Fibroblast of skin of abdomen (primary cell): ENCODE data around the gene EXOC4.
A peak's percentile ranks its signal among the peaks of the same experiment; 100 is the strongest.
"Not testable (repeated sequence)": the region's sequence is repeated elsewhere in the genome, so short reads cannot be mapped to it uniquely, and the experiment has no call there.

Experiments used
- DNase-seq: peaks from one replicate; pipeline ENCODE4 v3.0.0-alpha.2; 2013

The EXOC4 gene

DNA sequence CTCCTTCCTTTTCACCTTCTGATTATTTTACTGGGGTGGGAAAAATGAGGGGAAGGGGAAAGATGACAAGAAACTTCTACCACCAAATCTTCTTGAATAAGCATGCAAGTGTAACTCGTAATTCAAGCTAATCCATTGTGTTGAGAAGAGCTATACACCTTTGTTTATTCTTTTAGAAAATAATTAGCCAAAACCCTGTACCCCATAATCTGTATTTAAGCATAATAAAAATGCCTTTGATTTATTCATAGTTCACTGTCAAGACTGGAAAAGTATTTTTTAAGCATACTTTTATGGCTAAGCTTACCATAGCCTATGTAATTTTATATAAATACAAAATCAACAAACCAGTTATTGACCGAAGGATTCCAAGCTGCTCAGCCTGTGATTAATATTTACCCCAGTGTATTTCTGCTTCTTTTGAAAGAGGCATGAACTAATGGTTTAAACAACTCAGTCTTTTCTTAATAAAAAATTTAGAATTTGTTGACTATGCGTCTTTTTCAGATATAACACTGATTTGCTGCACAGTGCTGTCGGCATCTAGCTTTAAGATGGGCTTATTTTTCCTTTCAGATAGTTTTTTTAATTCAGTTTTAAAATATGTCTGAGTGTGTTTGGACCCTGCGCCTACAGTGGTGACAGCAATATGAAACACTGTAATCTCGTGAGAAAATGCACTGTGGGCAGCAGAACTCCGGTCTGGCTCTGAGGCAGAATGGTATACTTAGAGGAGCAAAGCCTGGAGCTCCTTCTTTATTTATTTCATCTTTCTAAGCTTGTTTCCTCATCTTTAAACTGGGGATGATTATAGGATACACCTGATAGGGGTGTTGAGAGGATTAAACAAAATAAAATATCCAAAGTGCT, 635.4 kb downstream of the EXOC4 start:
- no peak for DNase-seq

DNA sequence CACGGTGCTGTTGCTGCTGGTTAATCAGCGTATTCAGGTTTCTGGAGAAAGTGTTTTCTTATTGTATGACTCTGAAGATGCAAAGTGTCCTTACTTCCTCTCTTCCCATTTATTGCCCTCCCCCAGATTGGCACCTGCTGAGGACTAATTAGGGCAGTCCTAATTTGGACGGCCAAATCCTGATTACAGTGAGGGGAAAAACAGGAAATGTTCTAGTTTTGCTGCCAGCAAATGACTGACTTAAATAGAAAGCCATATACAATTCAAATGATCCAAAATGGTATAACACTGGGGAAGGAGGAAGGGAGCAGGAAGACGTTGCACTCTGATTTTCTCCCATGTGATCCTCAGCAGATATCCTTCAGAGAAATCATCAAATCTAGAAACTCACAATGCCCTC, 651.9 kb downstream of the EXOC4 start:
- DNase-seq: no peak

DNA sequence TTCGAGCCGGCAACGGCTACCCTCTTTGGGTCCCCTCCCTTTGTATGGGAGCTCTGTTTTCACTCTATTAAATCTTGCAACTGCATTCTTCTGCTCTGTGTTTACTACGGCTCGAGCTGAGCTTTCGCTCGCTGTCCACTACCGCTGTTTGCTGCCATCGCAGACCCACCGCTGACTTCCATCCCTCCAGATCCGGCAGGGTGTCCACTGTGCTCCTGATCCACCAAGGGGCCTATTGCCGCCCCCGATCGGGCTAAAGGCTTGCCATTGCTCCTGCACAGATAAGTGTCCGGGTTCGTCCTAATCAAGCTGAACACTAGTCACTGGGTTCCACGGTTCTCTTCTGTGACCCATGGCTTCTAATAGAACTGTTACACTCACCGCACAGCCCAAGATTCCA, 653.7 kb downstream of the EXOC4 start:
- DNase-seq: not testable (repeated sequence)

DNA sequence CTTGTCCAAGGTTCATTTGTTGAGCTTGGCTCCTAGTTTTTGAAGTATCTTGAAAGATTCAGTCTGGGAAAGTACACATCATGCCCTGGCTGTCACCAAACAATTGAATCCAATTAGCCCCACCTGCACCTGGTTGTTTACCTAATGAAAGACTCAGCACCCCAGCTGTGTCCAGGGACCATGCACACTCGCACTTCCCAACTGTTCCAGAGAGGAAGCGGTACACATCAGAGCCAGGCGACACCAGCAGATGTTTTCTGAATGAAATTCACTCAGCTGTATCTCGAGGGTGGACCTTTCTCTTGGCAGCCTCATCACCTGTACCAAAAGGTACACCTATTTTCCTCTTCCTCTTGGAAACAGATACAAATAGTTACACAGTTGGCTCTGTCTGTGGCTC, 657.9 kb downstream of the EXOC4 start:
- no peak for DNase-seq

DNA sequence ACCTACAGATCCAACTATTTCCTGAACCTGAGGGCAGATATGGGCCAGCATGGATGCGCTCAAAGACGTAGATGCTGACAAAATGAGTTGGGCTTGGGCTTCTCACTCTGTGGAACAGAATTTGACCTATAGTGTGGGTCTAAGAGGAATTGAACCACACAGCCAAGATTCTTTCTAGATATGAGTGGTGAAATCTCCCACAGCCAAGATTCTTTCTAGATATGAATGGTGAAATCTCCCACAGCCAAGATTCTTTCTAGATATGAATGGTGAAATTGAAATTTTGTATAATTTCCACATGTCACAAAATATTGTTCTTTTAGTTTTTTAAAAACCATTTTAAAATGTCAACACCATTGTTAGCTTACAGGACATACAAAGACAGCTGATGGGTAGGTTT, 658.8 kb downstream of the EXOC4 start:
- no peak for DNase-seq

DNA sequence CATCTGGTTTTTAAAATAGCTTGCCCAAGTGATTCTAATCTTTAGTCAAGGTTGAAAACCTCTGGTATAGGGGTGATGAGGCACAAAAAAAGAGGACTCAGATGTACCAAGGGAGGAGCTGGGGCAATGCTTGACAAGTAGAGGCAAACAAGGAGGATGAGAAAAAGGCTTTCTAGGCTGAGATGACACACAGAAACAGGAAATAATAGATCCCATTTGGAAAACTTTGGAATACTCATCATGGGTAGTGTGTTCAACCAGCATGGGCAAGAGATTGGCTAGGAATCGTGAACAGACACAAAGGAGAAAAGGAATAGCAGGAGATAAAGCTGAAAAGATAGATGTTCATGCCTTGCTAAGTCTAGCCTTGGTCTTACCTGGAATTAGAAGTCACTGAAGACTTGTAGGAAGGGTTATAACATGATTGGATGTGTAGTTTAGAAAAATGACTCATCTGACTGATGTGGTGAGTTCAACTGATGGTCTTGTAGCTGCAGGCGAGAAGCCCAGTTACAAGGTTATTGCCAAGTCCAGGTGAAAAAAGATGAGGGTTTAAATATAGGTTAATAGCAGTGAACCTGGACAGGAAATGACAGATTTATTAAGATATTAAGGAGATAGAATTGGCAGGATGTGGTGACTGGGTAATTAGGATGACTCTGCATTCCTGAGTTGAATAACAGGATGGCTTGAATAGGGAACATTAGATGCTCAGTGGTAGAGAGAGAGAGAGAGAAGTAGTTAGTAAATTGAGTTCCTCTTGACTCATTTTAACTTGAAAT, 660.2 kb downstream of the EXOC4 start:
- DNase-seq: peak; percentile 57

DNA sequence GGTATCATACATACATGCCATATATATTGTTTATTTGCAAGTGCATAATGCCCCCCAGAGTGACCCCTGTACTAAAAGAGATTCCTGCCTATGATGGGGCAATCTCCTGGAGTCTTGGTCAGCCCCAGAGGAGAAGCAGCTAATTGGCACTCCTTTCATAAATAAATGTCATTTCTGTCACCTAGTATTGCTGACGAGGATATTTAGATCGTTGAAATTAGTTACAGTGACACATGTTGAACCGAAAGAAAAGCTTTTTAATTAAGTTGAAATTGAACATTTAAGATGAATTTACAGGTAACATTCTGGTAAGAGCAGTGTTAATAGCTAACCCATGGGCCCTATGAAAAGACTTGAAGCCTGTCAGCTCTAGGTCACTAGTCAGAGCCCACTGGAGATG, 663.7 kb downstream of the EXOC4 start:
- DNase-seq: no peak

DNA sequence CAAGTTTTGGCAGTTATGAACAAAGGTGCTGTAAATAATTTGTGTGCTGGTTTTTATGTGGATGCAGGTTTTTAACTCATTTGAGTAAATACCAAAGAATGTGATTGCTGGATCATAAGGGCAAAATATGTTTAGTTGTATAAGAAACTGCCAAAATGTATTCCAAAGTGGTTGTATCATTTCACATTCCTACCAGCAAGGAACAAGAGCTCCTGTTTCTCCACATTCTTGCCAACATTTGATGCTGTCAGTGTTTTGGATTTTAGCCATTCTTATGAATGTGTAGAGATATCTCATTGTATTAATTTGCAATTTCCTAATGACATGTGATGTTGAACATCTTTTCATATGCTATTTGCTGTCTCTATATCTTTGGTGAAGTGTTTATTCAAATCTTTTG, 666.9 kb downstream of the EXOC4 start:
- DNase-seq: no peak

DNA sequence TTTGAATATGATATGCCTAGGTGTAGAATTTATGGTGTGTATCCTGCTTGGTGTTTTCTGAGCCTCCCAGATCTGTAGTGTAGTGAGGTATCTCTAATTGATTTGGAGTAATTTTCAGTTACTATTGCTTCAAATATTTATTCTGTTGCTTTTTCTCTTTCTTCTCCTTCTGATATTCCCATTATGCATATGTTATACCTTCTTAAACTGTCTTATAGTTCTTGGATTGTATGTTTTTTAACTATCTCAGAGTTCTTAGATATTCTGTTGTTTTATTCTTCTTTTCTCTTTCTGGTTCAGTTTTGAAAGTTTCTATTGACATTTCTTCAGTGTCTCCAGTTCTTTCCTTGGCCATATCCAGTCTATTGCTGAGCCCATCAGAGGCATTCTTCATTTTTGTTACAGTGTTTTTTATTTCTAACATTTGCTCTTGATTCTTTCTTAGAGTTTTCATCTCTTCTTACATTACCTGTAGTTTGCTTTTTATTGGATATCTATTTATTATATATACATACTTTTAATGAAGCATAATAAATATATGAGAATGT, 668.8 kb downstream of the EXOC4 start:
- no peak for DNase-seq

DNA sequence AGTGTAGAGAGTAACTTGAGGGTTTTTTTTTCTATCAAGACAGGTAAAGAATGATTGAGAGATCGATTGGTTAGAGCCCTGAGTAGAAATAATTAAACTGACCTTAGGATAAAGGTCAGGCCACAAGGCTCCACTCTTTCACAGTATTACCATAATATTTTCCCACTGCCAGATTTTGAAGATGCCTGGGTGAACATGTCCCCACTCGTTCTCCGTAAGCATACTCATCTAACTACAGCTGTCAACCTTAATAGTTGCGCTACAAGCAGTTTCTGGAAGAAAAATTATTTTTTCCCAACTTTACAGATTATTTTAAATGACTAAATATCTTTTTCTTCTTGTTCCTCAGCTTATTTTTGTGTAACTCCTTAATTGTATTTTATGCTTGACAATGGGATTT, 671.1 kb downstream of the EXOC4 start:
- no peak for DNase-seq

DNA sequence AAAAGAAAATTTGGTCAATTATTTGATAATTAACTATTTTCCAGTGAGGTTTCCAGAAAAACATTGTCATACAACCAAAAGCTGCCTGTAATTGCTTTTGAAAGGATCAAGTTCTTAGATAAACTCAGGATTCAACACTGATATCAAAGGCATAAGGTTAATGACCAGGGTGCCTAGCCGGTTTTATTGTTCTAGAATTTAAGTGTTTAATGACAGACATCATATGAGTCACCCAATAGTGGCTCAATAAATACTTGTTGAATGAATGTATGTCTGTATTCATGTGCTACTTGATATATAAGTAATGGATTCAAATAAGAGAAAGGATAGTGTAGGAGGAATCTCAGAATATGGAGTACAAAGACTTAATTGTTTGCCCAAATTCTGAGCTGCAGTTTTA, 678.2 kb downstream of the EXOC4 start:
- no peak for DNase-seq

DNA sequence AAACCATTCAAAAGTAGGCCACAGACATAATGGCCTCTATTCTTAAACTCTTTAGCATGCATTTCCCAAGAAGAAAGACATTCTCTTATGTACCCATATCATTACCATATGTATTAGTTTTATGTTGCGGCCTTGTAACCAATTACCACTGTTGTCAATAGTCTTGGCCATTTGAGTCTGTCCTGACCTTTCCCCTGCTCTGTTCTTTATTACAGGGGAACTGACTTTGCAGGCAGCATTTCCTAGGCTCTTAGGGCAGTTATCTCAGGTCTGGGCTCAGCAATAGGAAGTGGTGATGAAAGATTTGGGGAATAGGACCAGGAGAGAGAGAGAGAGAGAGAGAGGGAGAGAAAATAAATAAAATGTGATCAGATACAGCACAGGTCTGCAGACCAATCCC, 679.7 kb downstream of the EXOC4 start:
- DNase-seq: no peak

DNA sequence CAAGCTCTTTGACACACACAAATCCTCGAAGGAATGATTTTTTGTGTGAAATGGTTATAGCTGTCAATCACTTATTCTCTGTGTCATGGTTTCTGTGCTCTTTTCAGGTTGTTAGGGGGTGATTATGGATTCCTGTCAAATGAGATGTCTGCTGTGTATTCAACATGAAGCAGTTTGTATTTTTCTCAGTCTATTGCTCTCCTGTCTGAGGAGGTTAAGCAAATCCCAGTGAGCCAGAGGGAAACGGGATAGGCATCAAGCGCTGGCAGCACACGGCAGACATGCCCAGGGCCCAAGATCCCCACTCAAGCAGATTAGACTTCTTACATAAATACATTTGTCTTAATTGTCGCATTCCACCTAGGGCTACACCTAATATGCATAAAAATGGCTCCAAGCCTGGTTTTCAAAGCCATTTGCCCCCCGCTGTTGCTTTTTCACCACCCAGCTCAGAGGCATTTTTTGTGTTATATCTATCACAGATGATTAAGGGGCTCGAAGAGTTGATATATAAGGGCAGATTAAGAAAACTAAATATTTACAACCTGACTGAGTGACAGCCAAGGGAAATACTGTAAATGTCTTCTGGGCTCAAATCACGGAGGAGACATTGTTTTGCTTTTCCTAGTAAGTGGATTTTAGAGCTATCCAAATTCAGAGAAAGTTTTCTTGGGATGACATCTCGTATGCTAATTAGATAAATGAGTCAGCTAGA, 681.5 kb downstream of the EXOC4 start:
- DNase-seq: no peak

DNA sequence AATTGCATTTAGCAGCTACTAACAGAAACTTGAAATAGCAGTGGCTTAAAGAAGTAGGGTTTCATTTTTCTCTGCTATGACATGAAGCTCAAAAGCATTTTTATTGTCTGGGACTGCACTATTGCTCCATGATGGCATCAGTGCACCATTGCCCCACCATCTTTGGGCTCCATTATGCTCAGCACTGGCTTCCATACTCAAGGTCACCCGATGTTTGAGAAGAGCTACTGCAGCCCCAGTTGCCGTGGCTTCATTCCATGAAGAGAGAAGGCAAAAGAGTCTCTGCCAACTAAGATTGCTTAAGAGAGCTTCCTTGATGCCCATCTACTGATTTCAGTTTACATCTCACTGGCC, 682.1 kb downstream of the EXOC4 start:
- peak; percentile 12 for DNase-seq

DNA sequence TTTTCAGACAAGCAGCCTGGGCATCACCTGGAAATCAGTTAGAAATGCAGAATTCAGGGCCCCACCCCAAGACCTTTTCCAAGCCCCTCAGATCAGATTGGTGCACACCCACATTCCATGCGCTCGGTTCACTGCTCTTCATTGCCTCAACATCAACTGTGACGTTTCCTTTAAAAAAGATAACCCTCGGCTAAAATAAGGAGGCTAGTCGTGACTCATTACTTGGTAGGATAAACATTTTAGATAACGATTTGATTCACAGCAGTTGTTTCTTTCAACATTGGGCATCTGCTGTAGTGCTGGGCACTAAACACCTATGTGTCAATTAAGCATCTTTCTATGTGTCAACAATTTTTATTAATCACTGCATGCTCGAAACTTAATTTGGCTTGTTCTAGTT, 683.2 kb downstream of the EXOC4 start:
- DNase-seq: no peak

DNA sequence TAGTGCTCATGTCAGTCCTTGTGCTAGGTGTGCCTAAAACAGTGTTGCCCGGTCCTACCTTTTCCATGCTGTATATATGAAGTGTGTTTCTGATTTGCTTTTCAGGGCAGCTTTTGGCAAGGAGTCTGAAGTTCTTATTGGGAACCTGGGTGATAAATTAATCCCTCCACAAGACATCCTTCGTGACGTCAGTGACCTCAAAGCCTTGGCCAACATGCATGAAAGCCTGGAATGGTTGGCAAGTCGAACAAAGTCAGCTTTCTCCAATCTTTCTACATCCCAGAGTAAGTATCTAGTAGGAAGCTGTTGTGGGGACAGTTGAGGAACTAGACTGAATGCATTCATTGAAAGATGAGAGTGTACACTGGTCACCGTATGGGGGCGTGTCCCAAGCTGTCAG, 684.9 kb downstream of the EXOC4 start:
- DNase-seq: no peak

DNA sequence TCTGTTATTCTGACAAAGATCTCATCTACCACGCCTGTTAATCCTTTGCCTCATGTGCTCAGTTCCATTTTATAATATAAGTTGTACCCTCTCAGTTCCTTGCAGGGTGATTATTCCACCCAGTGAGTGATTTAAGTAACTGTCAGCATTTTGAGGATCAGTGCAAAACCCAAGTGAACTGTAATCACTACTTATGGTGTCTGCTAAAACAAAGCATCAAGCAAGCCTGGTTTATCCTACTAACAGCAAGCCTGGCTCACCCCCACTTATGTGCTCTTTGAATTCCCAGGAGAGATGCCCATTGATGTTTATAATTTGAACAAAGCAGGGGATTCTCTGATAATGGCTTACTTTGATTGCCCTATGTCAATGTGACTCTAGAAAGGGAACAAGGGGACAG, 687.5 kb downstream of the EXOC4 start:
- no peak for DNase-seq

DNA sequence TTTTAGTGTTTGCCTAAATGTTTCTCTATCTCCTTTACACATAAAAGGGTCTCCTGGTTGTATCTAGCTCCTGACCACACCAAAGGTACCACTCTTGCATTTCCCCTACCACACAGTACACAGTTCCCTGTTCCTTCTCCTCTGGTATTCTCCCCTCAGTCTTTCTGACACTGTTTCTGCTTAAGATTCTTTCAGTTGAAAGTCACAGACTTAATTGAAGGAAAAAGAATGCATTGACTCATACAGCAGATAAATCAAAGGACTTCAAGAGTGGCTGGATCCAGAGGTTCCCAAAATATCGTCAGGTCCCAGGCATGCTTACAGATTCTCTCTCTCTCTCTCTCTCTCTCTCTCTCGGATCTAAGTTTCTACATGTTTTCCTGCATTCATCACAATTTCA, 688.6 kb downstream of the EXOC4 start:
- peak; percentile 85 for DNase-seq

DNA sequence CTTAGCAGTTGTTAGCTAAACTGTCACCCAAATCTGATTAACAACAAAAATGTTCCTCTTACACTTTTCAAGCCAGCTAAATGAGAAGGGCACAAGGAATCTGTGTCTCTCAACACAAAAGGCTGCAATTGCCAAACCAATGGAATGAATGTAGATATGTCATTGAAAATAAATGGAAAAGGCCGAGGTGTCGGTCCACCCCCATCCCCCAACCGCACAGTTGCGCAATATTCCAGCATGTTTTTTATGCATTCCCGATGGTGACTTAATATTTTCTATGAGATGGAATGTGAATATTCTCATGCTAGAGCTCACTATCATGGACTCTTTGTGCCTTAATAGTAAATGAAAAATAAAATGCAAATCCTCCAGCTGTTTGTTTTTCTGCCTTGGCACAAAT, 692.6 kb downstream of the EXOC4 start:
- peak; percentile 17 for DNase-seq

DNA sequence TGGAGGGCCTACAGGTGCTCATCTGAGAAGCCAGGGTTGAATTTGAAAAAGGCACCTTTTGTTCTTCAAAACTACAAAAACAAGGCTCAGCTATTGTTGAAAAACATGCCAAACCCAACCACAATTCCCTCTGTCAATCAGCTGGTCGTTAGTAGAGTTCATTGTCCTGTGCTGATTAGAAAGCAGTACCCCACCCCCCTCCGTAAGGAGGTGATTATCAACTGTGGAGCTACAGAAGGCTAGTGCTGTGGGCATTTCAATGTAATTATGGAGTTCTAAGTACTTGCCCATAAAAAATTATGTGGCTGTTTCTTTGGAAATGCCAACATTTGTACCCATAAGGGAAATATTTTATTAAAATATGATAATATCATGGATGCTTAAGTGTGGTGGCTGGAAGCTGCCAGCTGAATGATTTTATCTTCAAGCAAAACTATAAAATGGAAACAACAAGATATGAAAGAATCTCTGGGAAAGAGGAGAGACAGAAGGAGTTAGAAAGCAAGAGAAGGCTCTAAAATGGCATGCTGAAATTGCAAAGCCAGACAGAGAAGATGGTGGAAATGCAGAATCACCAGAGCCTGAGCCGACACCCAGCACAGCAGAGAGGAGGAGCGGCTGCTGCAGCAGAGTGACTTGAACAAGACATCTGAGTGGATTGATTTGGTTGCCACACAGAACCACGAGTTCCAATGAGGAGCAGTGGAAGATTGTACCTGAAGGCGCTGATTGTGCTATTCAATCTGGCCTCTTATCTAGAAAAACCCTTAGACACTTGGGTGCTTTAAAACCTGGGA, 694.8 kb downstream of the EXOC4 start:
- no peak for DNase-seq

DNA sequence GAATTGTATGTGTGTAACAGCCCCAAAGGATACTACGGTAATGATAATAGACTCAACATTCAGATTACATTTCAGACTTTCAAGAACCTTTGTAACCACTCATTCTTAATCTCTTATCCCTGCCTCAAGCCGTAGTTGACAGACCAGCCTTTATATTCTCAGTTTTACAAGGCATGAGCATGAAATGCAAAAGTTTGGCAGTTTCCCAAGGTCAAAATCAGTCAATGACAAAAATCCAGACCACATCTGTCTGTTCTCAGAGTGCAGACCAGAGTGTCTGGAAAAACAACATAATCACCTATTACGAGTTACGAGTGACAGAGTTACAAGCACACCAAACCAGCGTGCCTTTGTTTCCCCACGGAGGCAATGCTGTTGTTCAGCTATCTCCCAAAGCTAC, 695.7 kb downstream of the EXOC4 start:
- DNase-seq: no peak

DNA sequence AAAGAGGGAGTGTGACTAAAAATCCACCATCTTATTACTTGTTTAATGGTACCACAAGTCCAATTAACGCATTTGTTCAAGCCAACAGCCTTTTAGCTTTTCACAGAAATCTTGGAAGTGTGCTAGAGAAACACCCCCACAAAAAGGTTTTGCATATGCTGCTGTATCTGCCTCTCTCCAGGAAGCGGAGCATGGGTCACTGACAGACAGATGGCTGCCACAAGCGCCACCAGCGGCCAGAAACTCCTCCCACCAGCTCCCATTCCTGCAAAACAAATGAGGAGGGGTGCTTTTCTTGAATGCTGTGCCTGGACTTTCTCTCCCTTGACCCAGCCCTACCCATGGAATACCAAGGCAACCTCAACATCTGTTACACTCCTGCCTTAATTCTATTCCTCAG, 698.0 kb downstream of the EXOC4 start:
- no peak for DNase-seq
